GM11168 (cell line): ENCODE results near the gene CMTR1.
"Not testable (repeated sequence)": the region's sequence is repeated elsewhere in the genome, so short reads cannot be mapped to it uniquely, and the experiment has no call there.

Source experiments
- in situ Hi-C: fragments of 300-500 bp; cut with MboI; formaldehyde crosslinking; loops from one replicate; pipeline ENCODE4 v1.12.0; 2022; ENCODE audit warnings: low sequenced_read_pairs; ENCODE audit not compliant: unreplicated experiment

The CMTR1 gene

GRCh38 chr6:37489697-37490336 lies 56.8 kb downstream of the CMTR1 start:
- in situ Hi-C loops, result loop anchor here (10.0 kb wide), 1 partner anchor 85 kb away; no protein-coding TSS in a partner anchor

GRCh38 chr6:37490536-37491170 lies 57.6 kb downstream of the CMTR1 start:
- in situ Hi-C loops, result no loop called here

GRCh38 chr6:37491171-37491829 lies 58.3 kb downstream of the CMTR1 start:
- in situ Hi-C loops, result no loop called here

GRCh38 chr6:37491830-37492208 lies 58.8 kb downstream of the CMTR1 start:
- in situ Hi-C loops, result no loop called here

GRCh38 chr6:37492236-37492972 lies 59.4 kb downstream of the CMTR1 start:
- in situ Hi-C loops, result no loop called here

GRCh38 chr6:37492991-37493660 lies 60.1 kb downstream of the CMTR1 start:
- in situ Hi-C loops, result no loop called here

- in situ Hi-C loops, result no loop called here
These were observed 60.6 kb downstream of the CMTR1 start for GRCh38 chr6:37493661-37493995.

GRCh38 chr6:37495244-37495934 lies 62.4 kb downstream of the CMTR1 start:
- in situ Hi-C loops, result no loop called here

- in situ Hi-C loops, result no loop called here
These were observed 64.2 kb downstream of the CMTR1 start for GRCh38 chr6:37496951-37497885.

- in situ Hi-C loops, result no loop called here
These were observed 66.6 kb downstream of the CMTR1 start, which contains the start of gene CCDC167 for GRCh38 chr6:37499433-37500293. Gene CCDC167, minus strand, starts transcription at chr6:37499893. Its CDS starts 30 bp downstream, at chr6:37499863.

GRCh38 chr6:37500294-37500608 lies 67.2 kb downstream of the CMTR1 start:
- in situ Hi-C loops, result no loop called here

GRCh38 chr6:37500904-37501303 lies 67.9 kb downstream of the CMTR1 start:
- in situ Hi-C loops, result not testable (repeated sequence)

GRCh38 chr6:37501632-37502491 lies 68.8 kb downstream of the CMTR1 start:
- in situ Hi-C loops, result no loop called here

GRCh38 chr6:37502703-37503291 lies 69.8 kb downstream of the CMTR1 start:
- in situ Hi-C loops, result no loop called here

GRCh38 chr6:37503309-37503965 lies 70.4 kb downstream of the CMTR1 start:
- in situ Hi-C loops, result no loop called here

GRCh38 chr6:37504024-37504423 lies 71.0 kb downstream of the CMTR1 start:
- in situ Hi-C loops, result no loop called here
